Transverse colon (tissue), 4 donors: Measurements from ENCODE around the gene ZNF496. TPM values are rescaled to one million over a fixed set of nuclear protein-coding genes. Genes with fewer than 3 reads are reported as not detected.

ENCODE experiments used
- DNase-seq: peaks from one replicate; pipeline ENCODE4 v3.0.0-alpha.2; 2019
- H3K27ac ChIP-seq, 4 donors: fragments of 200-600 bp; sonication (generic); 2 replicates each; pipeline ENCODE4 v1.5.1; 2016 to 2018; ENCODE audit warnings: inconsistent platforms in 4 of 4
- H3K27me3 ChIP-seq: fragments of 200-600 bp; sonication (generic); 2 replicates; pipeline ENCODE4 v1.5.1; 2017; ENCODE audit warnings: inconsistent platforms
- H3K36me3 ChIP-seq, 4 donors: fragments of 200-600 bp; sonication (generic); 2 replicates each; pipeline ENCODE4 v1.5.1; 2017 to 2019; ENCODE audit warnings: inconsistent platforms in 4 of 4
- H3K4me1 ChIP-seq, 4 donors: fragments of 200-600 bp; sonication (generic); 2 replicates each; pipeline ENCODE4 v1.5.1; 2017 to 2020; ENCODE audit warnings: inconsistent platforms in 4 of 4
- H3K4me3 ChIP-seq, 4 donors: fragments of 200-600 bp; sonication (generic); 1 replicate in 1 of 4; 2 replicates in 3 of 4; pipeline versions ENCODE4 v1.5.1 to v1.6.1; 2017 to 2019; ENCODE audit warnings: inconsistent platforms in 4 of 4
- H3K9me3 ChIP-seq, 2 donors: fragments of 200-600 bp; sonication (generic); 2 replicates each; pipeline ENCODE4 v1.5.1; 2017 to 2019; ENCODE audit warnings: inconsistent platforms in 2 of 2
- EP300 ChIP-seq: sonication (generic); formaldehyde crosslinking; IDR thresholded peaks from one replicate; pipeline ENCODE4 v1.6.1; 2017; ENCODE audit warnings: antibody characterized with exemption, low read depth
- POLR2A ChIP-seq: fragments of 450-650 bp; IDR thresholded peaks from one replicate; pipeline ENCODE4 v1.6.1; 2016; ENCODE audit warnings: antibody characterized with exemption, mild to moderate bottlenecking, moderate library complexity
- POLR2AphosphoS5 ChIP-seq, 3 donors: sonication (generic); formaldehyde crosslinking; IDR thresholded peaks; one replicate each; pipeline ENCODE4 v1.6.1; 2016; ENCODE audit warnings: antibody characterized with exemption in 3 of 3
- WGBS, 2 donors: methylation state at CpG; one replicate each; pipeline ENCODE4 v1.1.5; 2018; ENCODE audit warnings: low coverage in 1 of 2; 5-methylcytosine and 5-hydroxymethylcytosine counted together
- in situ Hi-C, 4 donors: fragments of 200-750 bp; cut with MboI; loops; one replicate each; pipeline versions ENCODE4 v1.15.0 to v1.15.1; 2017; ENCODE audit warnings: low sequenced_read_pairs in 3 of 4, low pct_ligation_motif_present in 1 of 4, low pct_unique_long_range_greater_than_20kb in 1 of 4
- intact Hi-C: fragments of 100-400 bp; cut with DNase I; formaldehyde crosslinking; loops from one replicate; pipeline ENCODE4 v1.15.1; 2023; ENCODE audit warnings: low total_unique reads
- total RNA-seq, 4 donors: library from RNA; depleted of rRNA; stranded (reverse); fragments of >200 nt; gene quantifications; one replicate each; pipeline ENCODE4 v1.1.0, GENCODE V29; 2016
- TF ChIP-seq, protein P1 (sequence below), 5 experiments: fragments of 200-600 bp in 3 of 5; fragments of 450-650 bp in 2 of 5; sonication (generic) in 3 of 5; IDR thresholded peaks; 1 replicate in 2 of 5; 2 replicates in 3 of 5; pipeline ENCODE4 v1.5.1; 2016 to 2017; ENCODE audit warnings: antibody characterized with exemption in 5 of 5, inconsistent platforms in 3 of 5, mild to moderate bottlenecking in 2 of 5, moderate library complexity in 1 of 5

ZNF496 gene
- total RNA-seq, 4 donors from 2014 or later: 12.4 to 35.8 (median 28.7) TPM

GRCh38 chr1:247326411-247327130, 5.1 kb downstream of the ZNF496 start:
- no peak for DNase-seq
- H3K9me3 ChIP-seq: no peaks in the 10 kb centered on the region
- intact Hi-C loops: no loop called here
- TF ChIP-seq EP300 (no peak), POLR2A (no peak), POLR2AphosphoS5 (IDR thresholded peaks at IDR 0.05) (no peak)
- TF ChIP-seq, protein P1, sequence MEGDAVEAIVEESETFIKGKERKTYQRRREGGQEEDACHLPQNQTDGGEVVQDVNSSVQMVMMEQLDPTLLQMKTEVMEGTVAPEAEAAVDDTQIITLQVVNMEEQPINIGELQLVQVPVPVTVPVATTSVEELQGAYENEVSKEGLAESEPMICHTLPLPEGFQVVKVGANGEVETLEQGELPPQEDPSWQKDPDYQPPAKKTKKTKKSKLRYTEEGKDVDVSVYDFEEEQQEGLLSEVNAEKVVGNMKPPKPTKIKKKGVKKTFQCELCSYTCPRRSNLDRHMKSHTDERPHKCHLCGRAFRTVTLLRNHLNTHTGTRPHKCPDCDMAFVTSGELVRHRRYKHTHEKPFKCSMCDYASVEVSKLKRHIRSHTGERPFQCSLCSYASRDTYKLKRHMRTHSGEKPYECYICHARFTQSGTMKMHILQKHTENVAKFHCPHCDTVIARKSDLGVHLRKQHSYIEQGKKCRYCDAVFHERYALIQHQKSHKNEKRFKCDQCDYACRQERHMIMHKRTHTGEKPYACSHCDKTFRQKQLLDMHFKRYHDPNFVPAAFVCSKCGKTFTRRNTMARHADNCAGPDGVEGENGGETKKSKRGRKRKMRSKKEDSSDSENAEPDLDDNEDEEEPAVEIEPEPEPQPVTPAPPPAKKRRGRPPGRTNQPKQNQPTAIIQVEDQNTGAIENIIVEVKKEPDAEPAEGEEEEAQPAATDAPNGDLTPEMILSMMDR (IDR thresholded peaks at IDR 0.05): no peak
- H3K36me3 ChIP-seq: peaks cover 0 to 5% (median 0%) of the 10 kb centered on the region in 4 donors
- no peaks in the 10 kb centered on the region for H3K27me3 ChIP-seq
- in situ Hi-C loops: no loop called here
- H3K4me1 ChIP-seq: peaks cover 8 to 12% (median 8%) of the 10 kb centered on the region in 4 donors
- H3K4me3 ChIP-seq: no peak overlapping the region
- H3K27ac ChIP-seq: no peak overlapping the region
- 83 to 85% methylated on average over 8 of the region's 8 CpGs for WGBS, 2 donors

- TF ChIP-seq EP300: no peak
- TF ChIP-seq POLR2A: no peak
- no peak for TF ChIP-seq POLR2AphosphoS5 (IDR thresholded peaks at IDR 0.05)
- TF ChIP-seq, protein P1 (IDR thresholded peaks at IDR 0.05): no peak
- Histone ChIP-seq H3K27ac (no peak overlapping the region), H3K36me3 (peaks cover 0 to 5% (median 2%) of the 10 kb centered on the region in 4 donors), H3K4me1 (peaks cover 0 to 1% (median 0%) of the 10 kb centered on the region in 4 donors), H3K9me3 (no peaks in the 10 kb centered on the region), H3K4me3 (no peak overlapping the region), H3K27me3 (no peaks in the 10 kb centered on the region)
- intact Hi-C loops: no loop called here
- WGBS, 2 donors: 100% methylated on average over 2 of the region's 2 CpGs; no CpG with 5 or more reads in 1 of the 2 donors
- in situ Hi-C loops: no loop called here
- DNase-seq: no peak
Measured at GRCh38 chr1:247324923-247325322, 6.7 kb downstream of the ZNF496 start.

GRCh38 chr1:247324204-247324787, 7.4 kb downstream of the ZNF496 start:
- no peak overlapping the region for H3K4me3 ChIP-seq
- no peaks in the 10 kb centered on the region for H3K9me3 ChIP-seq
- 91 to 100% methylated on average over 1 of the region's 1 CpG for WGBS, 2 donors
- no peaks in the 10 kb centered on the region for H3K4me1 ChIP-seq
- DNase-seq: no peak
- H3K27me3 ChIP-seq: no peaks in the 10 kb centered on the region
- no peak overlapping the region for H3K27ac ChIP-seq
- H3K36me3 ChIP-seq: peaks cover 0 to 5% (median 2%) of the 10 kb centered on the region in 4 donors
- intact Hi-C loops: no loop called here
- in situ Hi-C loops: no loop called here
- TF ChIP-seq, protein P1 (IDR thresholded peaks at IDR 0.05): no peak
- TF ChIP-seq EP300 (no peak), POLR2AphosphoS5 (IDR thresholded peaks at IDR 0.05) (no peak), POLR2A (no peak)

GRCh38 chr1:247322849-247323586, 8.6 kb downstream of the ZNF496 start:
- H3K36me3 ChIP-seq: peaks cover 0 to 5% (median 2%) of the 10 kb centered on the region in 4 donors
- whole genome bisulfite sequencing, 2 donors: 74 to 77% methylated on average over 7 to 12 of the region's 12 CpGs
- in situ Hi-C loops: no loop called here

More at GRCh38 chr1:247322849-247323586, 8.6 kb downstream of the ZNF496 start:
- intact Hi-C loops: no loop called here
- no peak for DNase-seq
- no peaks in the 10 kb centered on the region for H3K9me3 ChIP-seq
- no peak overlapping the region for H3K4me3 ChIP-seq
- TF ChIP-seq EP300 (no peak), POLR2AphosphoS5 (IDR thresholded peaks at IDR 0.05) (no peak), POLR2A (no peak)
- TF ChIP-seq, protein P1 (IDR thresholded peaks at IDR 0.05): no peak
- H3K27me3 ChIP-seq: no peaks in the 10 kb centered on the region
- H3K27ac ChIP-seq: no peak overlapping the region
- H3K4me1 ChIP-seq: no peaks in the 10 kb centered on the region
